Activated CD8-positive, alpha-beta memory T cell treated with anti-CD3 and anti-CD28 coated beads, Interleukin-2, amount 50 U/mL, for 1 hour (primary cell): Measurements from ENCODE around the gene TLK2.

Experiments
- DNase-seq: peaks from one replicate; pipeline ENCODE4 v3.0.0-alpha.2; 2020; ENCODE audit errors: extremely low read depth

TLK2 gene

GRCh38 chr17:62655656-62656055, 177.0 kb downstream of the TLK2 start:
- no peak for DNase-seq

GRCh38 chr17:62656446-62656845, 177.8 kb downstream of the TLK2 start:
- no peak for DNase-seq

- DNase-seq, result no peak
Measured at GRCh38 chr17:62657145-62657665, 178.6 kb downstream of the TLK2 start.

- no peak for DNase-seq
Measured at GRCh38 chr17:62657690-62658089, 179.1 kb downstream of the TLK2 start.

- DNase-seq, result no peak
Measured at GRCh38 chr17:62658136-62658920, 179.7 kb downstream of the TLK2 start.

- no peak for DNase-seq
Measured at GRCh38 chr17:62660629-62661118, 182.0 kb downstream of the TLK2 start.

GRCh38 chr17:62661337-62661736, 182.7 kb downstream of the TLK2 start:
- DNase-seq, result no peak

- no peak for DNase-seq
Measured at GRCh38 chr17:62662855-62663254, 184.2 kb downstream of the TLK2 start.
